Neural progenitor cell (in vitro differentiated cells): ENCODE data around the gene C12orf75. TPM values are rescaled to one million over a fixed set of nuclear protein-coding genes. Genes with fewer than 3 reads are reported as not detected.

Experiments
- DNase-seq: peaks from one replicate; pipeline ENCODE4 v3.0.0-alpha.2; 2016; ENCODE audit warnings: low spot score
- H2AFZ ChIP-seq: fragments of 200-600 bp; sonication (generic); replicated peaks from 2 replicates; pipeline ENCODE4 v1.6.1; 2016; ENCODE audit warnings: antibody characterized with exemption
- H3F3A ChIP-seq: fragments of 200-600 bp; sonication (generic); 2 replicates; pipeline ENCODE4 v1.6.1; 2016; ENCODE audit warnings: antibody characterized with exemption, low read depth
- H3K27ac ChIP-seq: fragments of 200-600 bp; sonication (generic); 2 replicates; pipeline ENCODE4 v1.5.1; 2016; ENCODE audit warnings: mild to moderate bottlenecking
- H3K27me3 ChIP-seq: fragments of 200-600 bp; sonication (generic); 2 replicates; pipeline ENCODE4 v1.6.1; 2016; ENCODE audit warnings: mild to moderate bottlenecking, moderate library complexity
- H3K36me3 ChIP-seq: fragments of 200-600 bp; sonication (generic); 2 replicates; pipeline ENCODE4 v1.5.1; 2016
- H3K4me1 ChIP-seq: fragments of 200-600 bp; sonication (generic); 2 replicates; pipeline ENCODE4 v1.6.1; 2016; ENCODE audit warnings: mixed run types
- H3K4me2 ChIP-seq: fragments of 200-600 bp; sonication (generic); 2 replicates; pipeline ENCODE4 v1.6.1; 2016
- H3K4me3 ChIP-seq: fragments of 200-600 bp; sonication (generic); 2 replicates; pipeline ENCODE4 v1.5.1; 2016
- H3K79me2 ChIP-seq: fragments of 200-600 bp; sonication (generic); 2 replicates; pipeline ENCODE4 v1.6.1; 2016; ENCODE audit warnings: low read depth
- H3K9ac ChIP-seq: fragments of 200-600 bp; sonication (generic); 2 replicates; pipeline ENCODE4 v1.6.1; 2016
- H3K9me3 ChIP-seq: fragments of 200-600 bp; sonication (generic); 2 replicates; pipeline ENCODE4 v1.5.1; 2016; ENCODE audit warnings: low read depth
- H4K20me1 ChIP-seq: fragments of 200-600 bp; sonication (generic); 2 replicates; pipeline ENCODE4 v1.6.1; 2016; ENCODE audit warnings: low read depth
- H3K27ac Mint-ChIP-seq: 3 replicates; pipeline ENCODE4 v1.8.0; 2021; ENCODE audit warnings: mixed read lengths
- H3K27me3 Mint-ChIP-seq: 2 replicates; pipeline ENCODE4 v1.8.0; 2022; ENCODE audit warnings: low read depth, mild to moderate bottlenecking, inconsistent platforms, moderate library complexity, mixed read lengths; ENCODE audit not compliant: insufficient read depth
- H3K36me3 Mint-ChIP-seq: 3 replicates; pipeline ENCODE4 v1.8.0; 2021; ENCODE audit warnings: mixed read lengths
- H3K4me1 Mint-ChIP-seq: 3 replicates; pipeline ENCODE4 v1.8.0; 2021; ENCODE audit warnings: mixed read lengths
- H3K4me3 Mint-ChIP-seq: 3 replicates; pipeline ENCODE4 v1.8.0; 2021; ENCODE audit warnings: mild to moderate bottlenecking, moderate library complexity, mixed read lengths
- H3K9me3 Mint-ChIP-seq: 3 replicates; pipeline ENCODE4 v1.8.0; 2020; ENCODE audit warnings: mixed read lengths
- EZH2 ChIP-seq: fragments of 200-600 bp; sonication (generic); IDR thresholded peaks from 2 replicates; pipeline ENCODE4 v1.6.1; 2017; ENCODE audit warnings: antibody characterized with exemption, mild to moderate bottlenecking, moderate library complexity
- EZH2phosphoT487 ChIP-seq: fragments of 200-600 bp; sonication (generic); IDR thresholded peaks from 2 replicates; pipeline ENCODE4 v1.6.1; 2017; ENCODE audit warnings: antibody characterized with exemption
- total RNA-seq: library from RNA; depleted of rRNA; stranded (reverse); fragments of >200 nt; gene quantifications from 2 replicates; pipeline ENCODE4 v1.2.3, GENCODE V29; 2015; ENCODE audit warnings: low replicate concordance
- TF ChIP-seq, protein P1 (sequence below): fragments of 200-600 bp; sonication (generic); IDR thresholded peaks from 2 replicates; pipeline ENCODE4 v1.5.1; 2017; ENCODE audit warnings: antibody characterized with exemption, mild to moderate bottlenecking

The C12orf75 gene
- total RNA-seq, 1 donor from 2014 or later = 59.9 TPM

DNA sequence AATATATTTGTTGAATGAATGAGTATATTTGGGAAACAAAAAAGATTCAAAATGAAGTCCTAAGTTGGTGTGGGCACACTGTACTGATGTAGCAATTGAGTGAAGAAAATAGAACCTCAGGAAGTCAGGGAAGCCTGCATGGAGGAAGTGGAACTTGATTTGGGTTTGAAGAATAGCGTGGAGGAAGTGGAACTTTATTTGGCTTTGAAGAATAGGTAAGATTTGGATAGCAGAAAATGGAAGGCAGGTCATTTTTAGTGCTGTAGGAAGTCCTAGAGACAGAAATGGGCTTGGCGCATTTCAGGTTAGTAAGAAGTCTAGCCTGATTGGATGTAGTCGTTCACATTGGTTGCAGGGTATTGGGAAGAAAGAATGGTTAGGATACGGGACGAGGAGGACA lies 5.4 kb downstream of the C12orf75 start:
- Histone ChIP-seq H4K20me1 (peaks cover 12% of the 10 kb centered on the region), H3K79me2 (peaks cover 22% of the 10 kb centered on the region), H3F3A (no peaks in the 10 kb centered on the region), H3K27me3 (peaks cover 24% of the 10 kb centered on the region), H3K36me3 (peaks cover 4% of the 10 kb centered on the region), H3K9ac (no peak overlapping the region), H3K9me3 (no peaks in the 10 kb centered on the region), H3K27ac (no peak overlapping the region), H3K4me1 (peaks cover 6% of the 10 kb centered on the region), H3K4me3 (no peak overlapping the region), H3K4me2 (no peak overlapping the region), H2AFZ (no peak overlapping the region)
- TF ChIP-seq EZH2phosphoT487 (no peak), EZH2 (no peak)
- TF ChIP-seq, protein P1, sequence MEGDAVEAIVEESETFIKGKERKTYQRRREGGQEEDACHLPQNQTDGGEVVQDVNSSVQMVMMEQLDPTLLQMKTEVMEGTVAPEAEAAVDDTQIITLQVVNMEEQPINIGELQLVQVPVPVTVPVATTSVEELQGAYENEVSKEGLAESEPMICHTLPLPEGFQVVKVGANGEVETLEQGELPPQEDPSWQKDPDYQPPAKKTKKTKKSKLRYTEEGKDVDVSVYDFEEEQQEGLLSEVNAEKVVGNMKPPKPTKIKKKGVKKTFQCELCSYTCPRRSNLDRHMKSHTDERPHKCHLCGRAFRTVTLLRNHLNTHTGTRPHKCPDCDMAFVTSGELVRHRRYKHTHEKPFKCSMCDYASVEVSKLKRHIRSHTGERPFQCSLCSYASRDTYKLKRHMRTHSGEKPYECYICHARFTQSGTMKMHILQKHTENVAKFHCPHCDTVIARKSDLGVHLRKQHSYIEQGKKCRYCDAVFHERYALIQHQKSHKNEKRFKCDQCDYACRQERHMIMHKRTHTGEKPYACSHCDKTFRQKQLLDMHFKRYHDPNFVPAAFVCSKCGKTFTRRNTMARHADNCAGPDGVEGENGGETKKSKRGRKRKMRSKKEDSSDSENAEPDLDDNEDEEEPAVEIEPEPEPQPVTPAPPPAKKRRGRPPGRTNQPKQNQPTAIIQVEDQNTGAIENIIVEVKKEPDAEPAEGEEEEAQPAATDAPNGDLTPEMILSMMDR = no peak
- H3K4me3 Mint-ChIP-seq = no peak overlapping the region
- no peak for DNase-seq
- H3K27ac Mint-ChIP-seq = no peak overlapping the region
- H3K27me3 Mint-ChIP-seq = no peaks in the 10 kb centered on the region
- peaks cover 6% of the 10 kb centered on the region for H3K9me3 Mint-ChIP-seq
- peaks cover 16% of the 10 kb centered on the region for H3K36me3 Mint-ChIP-seq
- H3K4me1 Mint-ChIP-seq = peaks cover 29% of the 10 kb centered on the region

DNA sequence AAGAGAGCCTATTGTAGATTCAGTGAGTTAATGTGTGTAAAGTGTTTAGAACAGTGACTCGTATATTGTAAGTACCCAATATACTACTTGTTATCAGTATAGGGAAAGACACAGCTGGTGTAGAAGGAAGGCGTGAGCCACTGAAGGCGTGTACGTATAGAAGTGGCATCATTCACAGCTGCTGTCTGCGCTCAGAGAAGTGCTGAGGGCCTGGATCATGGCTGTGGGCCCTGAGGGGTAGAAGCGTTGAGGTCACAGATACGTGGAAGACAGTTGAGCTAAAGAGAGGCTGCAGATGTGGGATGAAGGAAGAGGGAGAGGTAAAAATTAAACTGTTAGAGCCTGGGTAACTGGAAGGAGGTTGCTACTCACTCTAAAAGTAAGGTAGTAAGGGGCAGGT lies 5.9 kb downstream of the C12orf75 start:
- peaks cover 6% of the 10 kb centered on the region for H3K9me3 Mint-ChIP-seq
- peaks cover 6% of the 10 kb centered on the region for H3K4me1 ChIP-seq
- H3K9ac ChIP-seq = no peak overlapping the region
- H3K27me3 ChIP-seq = peaks cover 19% of the 10 kb centered on the region
- H3K79me2 ChIP-seq = peaks cover 22% of the 10 kb centered on the region
- H3K27ac ChIP-seq = no peak overlapping the region
- no peak overlapping the region for H3K4me2 ChIP-seq
- DNase-seq = no peak
- peaks cover 4% of the 10 kb centered on the region for H3K36me3 ChIP-seq
- H3K9me3 ChIP-seq = peaks cover 2% of the 10 kb centered on the region
- H4K20me1 ChIP-seq = peaks cover 11% of the 10 kb centered on the region
- H3K4me3 ChIP-seq = no peak overlapping the region
- TF ChIP-seq EZH2 (no peak), EZH2phosphoT487 (no peak)
- TF ChIP-seq, protein P1 = no peak
- H3K4me1 Mint-ChIP-seq = peaks cover 28% of the 10 kb centered on the region
- H3K27ac Mint-ChIP-seq = no peak overlapping the region
- H3K36me3 Mint-ChIP-seq = peaks cover 21% of the 10 kb centered on the region
- no peak overlapping the region for H3K4me3 Mint-ChIP-seq
- H2AFZ ChIP-seq = no peak overlapping the region
- H3F3A ChIP-seq = no peaks in the 10 kb centered on the region
- no peaks in the 10 kb centered on the region for H3K27me3 Mint-ChIP-seq

DNA sequence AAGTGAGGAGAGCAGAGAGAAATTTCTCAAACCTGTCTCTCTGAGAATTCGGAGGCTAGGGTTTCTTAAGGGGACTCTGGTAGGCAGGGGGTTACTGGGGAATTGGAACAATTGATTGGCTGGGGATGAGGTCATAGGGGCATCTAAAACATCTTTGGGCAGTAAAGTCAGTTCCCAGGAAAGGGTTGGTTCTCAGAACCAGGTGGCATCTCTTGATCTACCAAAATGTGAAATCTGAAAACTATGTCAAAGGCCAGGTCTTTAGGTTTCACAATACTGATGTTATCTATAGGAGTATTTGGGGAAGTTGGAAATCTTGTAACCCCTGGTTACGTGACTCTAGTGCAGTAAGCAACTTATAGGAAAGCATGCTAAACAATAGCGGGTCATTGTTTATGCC lies 6.9 kb downstream of the C12orf75 start:
- no peak overlapping the region for H3K4me3 Mint-ChIP-seq
- H3F3A ChIP-seq = no peaks in the 10 kb centered on the region
- no peaks in the 10 kb centered on the region for H3K27me3 Mint-ChIP-seq
- no peak overlapping the region for H3K27ac Mint-ChIP-seq
- no peak overlapping the region for H3K4me2 ChIP-seq
- H3K4me1 ChIP-seq = peaks cover 5% of the 10 kb centered on the region
- H3K27me3 ChIP-seq = peaks cover 9% of the 10 kb centered on the region
- no peak overlapping the region for H3K4me3 ChIP-seq
- peaks cover 11% of the 10 kb centered on the region for H3K9me3 Mint-ChIP-seq
- no peak overlapping the region for H3K27ac ChIP-seq
- DNase-seq = no peak
- peaks cover 4% of the 10 kb centered on the region for H3K9me3 ChIP-seq
- H3K4me1 Mint-ChIP-seq = peaks cover 19% of the 10 kb centered on the region
- peaks cover 28% of the 10 kb centered on the region for H3K36me3 Mint-ChIP-seq
- H4K20me1 ChIP-seq = peaks cover 1% of the 10 kb centered on the region
- H3K79me2 ChIP-seq = peaks cover 22% of the 10 kb centered on the region
- no peak overlapping the region for H3K9ac ChIP-seq
- no peak overlapping the region for H2AFZ ChIP-seq
- H3K36me3 ChIP-seq = peaks cover 4% of the 10 kb centered on the region
- no peak for TF ChIP-seq EZH2
- TF ChIP-seq EZH2phosphoT487 = no peak
- TF ChIP-seq, protein P1 = no peak
